ENCODE results near the gene STK17B.
A peak's percentile ranks its signal among the peaks of the same experiment; 100 is the strongest.

The STK17B gene

GRCh38 chr2:196171248-196171871, at the start of gene STK17B:
Gene STK17B (minus strand): TSS chr2:196171578. CDS start chr2:196163383, 8,195 bp downstream.
- peak within 1 kb of the TSS; percentile 46 for H3K27ac ChIP-seq (ENCODE audit: low read length)
- no peaks in the 10 kb centered on the region for H3K9me3 ChIP-seq (ENCODE audit: control insufficient read depth in 2 of 2, low read length in 2 of 2)
- H3K9ac ChIP-seq (ENCODE audit: low read length in 2 of 2), result peak within 1 kb of the TSS; percentile 58 to 77
- H3K4me1 ChIP-seq (ENCODE audit: control insufficient read depth, insufficient read depth, low read length), result peaks cover 14% of the 10 kb centered on the region
- peak within 1 kb of the TSS; percentile 87 to 90 for H3K4me3 ChIP-seq (ENCODE audit: low read length in 2 of 2)
- no peaks in the 10 kb centered on the region for H3K27me3 ChIP-seq (ENCODE audit: control insufficient read depth in 1 of 2, insufficient read depth in 2 of 2, low read length in 2 of 2)
- no peaks in the 10 kb centered on the region for H3K36me3 ChIP-seq (ENCODE audit: control insufficient read depth in 2 of 2, insufficient read depth in 2 of 2, low read length in 2 of 2)

- H3K27ac ChIP-seq (ENCODE audit: low read length), result no peak overlapping the region
- H3K9ac ChIP-seq (ENCODE audit: low read length in 2 of 2), result no peak overlapping the region
- no peaks in the 10 kb centered on the region for H3K4me1 ChIP-seq (ENCODE audit: control insufficient read depth, insufficient read depth, low read length)
- no peak overlapping the region for H3K4me3 ChIP-seq (ENCODE audit: low read length in 2 of 2)
- no peaks in the 10 kb centered on the region for H3K36me3 ChIP-seq (ENCODE audit: control insufficient read depth in 2 of 2, insufficient read depth in 2 of 2, low read length in 2 of 2)
- no peaks in the 10 kb centered on the region for H3K9me3 ChIP-seq (ENCODE audit: control insufficient read depth in 2 of 2, low read length in 2 of 2)
- H3K27me3 ChIP-seq (ENCODE audit: control insufficient read depth in 1 of 2, insufficient read depth in 2 of 2, low read length in 2 of 2), result no peaks in the 10 kb centered on the region
These were observed 49.3 kb upstream of the STK17B start for GRCh38 chr2:196220671-196221070.

GRCh38 chr2:196219671-196220070, 48.3 kb upstream of the STK17B start:
- Histone ChIP-seq H3K4me3 (ENCODE audit: low read length in 2 of 2) (no peak overlapping the region), H3K9me3 (ENCODE audit: control insufficient read depth in 2 of 2, low read length in 2 of 2) (no peaks in the 10 kb centered on the region), H3K27ac (ENCODE audit: low read length) (no peak overlapping the region), H3K9ac (ENCODE audit: low read length in 2 of 2) (no peak overlapping the region), H3K27me3 (ENCODE audit: control insufficient read depth in 1 of 2, insufficient read depth in 2 of 2, low read length in 2 of 2) (no peaks in the 10 kb centered on the region), H3K36me3 (ENCODE audit: control insufficient read depth in 2 of 2, insufficient read depth in 2 of 2, low read length in 2 of 2) (no peaks in the 10 kb centered on the region), H3K4me1 (ENCODE audit: control insufficient read depth, insufficient read depth, low read length) (no peaks in the 10 kb centered on the region)

DNA sequence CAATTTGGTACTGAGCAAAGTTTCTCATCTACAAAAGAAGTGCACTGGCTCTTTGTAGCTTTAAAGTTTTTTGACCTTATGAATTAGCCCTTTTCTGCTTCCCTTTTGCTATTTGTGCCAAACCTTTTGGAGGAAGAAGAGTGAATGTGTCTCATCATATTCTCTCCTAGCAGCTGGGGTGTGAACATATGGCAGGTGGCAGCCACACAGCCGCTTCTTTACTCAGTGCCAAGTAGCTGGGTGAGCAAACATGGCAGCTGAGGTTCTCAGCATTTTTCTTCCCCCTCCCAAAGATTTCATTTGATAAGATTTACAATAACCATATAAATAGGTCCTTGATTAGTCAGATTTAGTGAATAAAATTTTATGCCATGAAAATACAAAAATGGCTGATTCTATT, 46.7 kb upstream of the STK17B start:
- Histone ChIP-seq H3K27me3 (ENCODE audit: control insufficient read depth in 1 of 2, insufficient read depth in 2 of 2, low read length in 2 of 2) (no peaks in the 10 kb centered on the region), H3K27ac (ENCODE audit: low read length) (no peak overlapping the region), H3K9me3 (ENCODE audit: control insufficient read depth in 2 of 2, low read length in 2 of 2) (no peaks in the 10 kb centered on the region), H3K9ac (ENCODE audit: low read length in 2 of 2) (no peak overlapping the region), H3K36me3 (ENCODE audit: control insufficient read depth in 2 of 2, insufficient read depth in 2 of 2, low read length in 2 of 2) (no peaks in the 10 kb centered on the region), H3K4me1 (ENCODE audit: control insufficient read depth, insufficient read depth, low read length) (no peaks in the 10 kb centered on the region), H3K4me3 (ENCODE audit: low read length in 2 of 2) (no peak overlapping the region)

- H3K27me3 ChIP-seq (ENCODE audit: control insufficient read depth in 1 of 2, insufficient read depth in 2 of 2, low read length in 2 of 2), result no peaks in the 10 kb centered on the region
- H3K4me1 ChIP-seq (ENCODE audit: control insufficient read depth, insufficient read depth, low read length), result no peaks in the 10 kb centered on the region
- no peaks in the 10 kb centered on the region for H3K36me3 ChIP-seq (ENCODE audit: control insufficient read depth in 2 of 2, insufficient read depth in 2 of 2, low read length in 2 of 2)
- no peak overlapping the region for H3K4me3 ChIP-seq (ENCODE audit: low read length in 2 of 2)
- no peak overlapping the region for H3K27ac ChIP-seq (ENCODE audit: low read length)
- H3K9me3 ChIP-seq (ENCODE audit: control insufficient read depth in 2 of 2, low read length in 2 of 2), result no peaks in the 10 kb centered on the region
- no peak overlapping the region for H3K9ac ChIP-seq (ENCODE audit: low read length in 2 of 2)
These were observed 45.7 kb upstream of the STK17B start for GRCh38 chr2:196217116-196217515.

GRCh38 chr2:196215376-196215775, 44.0 kb upstream of the STK17B start:
- Histone ChIP-seq H3K9ac (ENCODE audit: low read length in 2 of 2) (no peak overlapping the region), H3K27me3 (ENCODE audit: control insufficient read depth in 1 of 2, insufficient read depth in 2 of 2, low read length in 2 of 2) (no peaks in the 10 kb centered on the region), H3K4me3 (ENCODE audit: low read length in 2 of 2) (no peak overlapping the region), H3K4me1 (ENCODE audit: control insufficient read depth, insufficient read depth, low read length) (no peaks in the 10 kb centered on the region), H3K36me3 (ENCODE audit: control insufficient read depth in 2 of 2, insufficient read depth in 2 of 2, low read length in 2 of 2) (no peaks in the 10 kb centered on the region), H3K27ac (ENCODE audit: low read length) (no peak overlapping the region), H3K9me3 (ENCODE audit: control insufficient read depth in 2 of 2, low read length in 2 of 2) (no peaks in the 10 kb centered on the region)

DNA sequence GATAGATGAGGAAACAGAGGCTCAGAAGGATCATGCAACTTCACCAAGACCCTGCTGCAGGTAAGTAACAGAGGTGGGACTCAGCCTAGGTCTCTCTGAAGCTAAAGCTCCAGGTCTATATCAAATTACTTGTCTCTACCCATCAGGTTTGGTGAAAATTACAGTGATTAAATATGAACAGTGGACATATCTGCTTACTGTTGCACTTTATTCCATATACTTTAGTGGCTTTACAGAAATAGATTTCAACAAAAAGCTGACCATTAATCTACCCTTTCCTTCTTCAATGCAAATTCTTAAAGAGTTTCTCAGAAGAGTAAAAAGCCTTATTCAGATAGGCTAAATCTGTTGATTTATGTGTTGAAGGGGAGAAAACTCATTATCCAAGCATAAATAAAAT, 42.8 kb upstream of the STK17B start:
- no peak overlapping the region for H3K27ac ChIP-seq (ENCODE audit: low read length)
- H3K36me3 ChIP-seq (ENCODE audit: control insufficient read depth in 2 of 2, insufficient read depth in 2 of 2, low read length in 2 of 2), result no peaks in the 10 kb centered on the region
- H3K4me1 ChIP-seq (ENCODE audit: control insufficient read depth, insufficient read depth, low read length), result no peaks in the 10 kb centered on the region
- H3K4me3 ChIP-seq (ENCODE audit: low read length in 2 of 2), result no peak overlapping the region
- H3K9me3 ChIP-seq (ENCODE audit: control insufficient read depth in 2 of 2, low read length in 2 of 2), result no peaks in the 10 kb centered on the region
- no peaks in the 10 kb centered on the region for H3K27me3 ChIP-seq (ENCODE audit: control insufficient read depth in 1 of 2, insufficient read depth in 2 of 2, low read length in 2 of 2)
- no peak overlapping the region for H3K9ac ChIP-seq (ENCODE audit: low read length in 2 of 2)

- Histone ChIP-seq H3K4me3 (ENCODE audit: low read length in 2 of 2) (no peak overlapping the region), H3K9me3 (ENCODE audit: control insufficient read depth in 2 of 2, low read length in 2 of 2) (no peaks in the 10 kb centered on the region), H3K36me3 (ENCODE audit: control insufficient read depth in 2 of 2, insufficient read depth in 2 of 2, low read length in 2 of 2) (no peaks in the 10 kb centered on the region), H3K4me1 (ENCODE audit: control insufficient read depth, insufficient read depth, low read length) (no peaks in the 10 kb centered on the region), H3K27me3 (ENCODE audit: control insufficient read depth in 1 of 2, insufficient read depth in 2 of 2, low read length in 2 of 2) (no peaks in the 10 kb centered on the region), H3K27ac (ENCODE audit: low read length) (no peak overlapping the region), H3K9ac (ENCODE audit: low read length in 2 of 2) (no peak overlapping the region)
These were observed 42.0 kb upstream of the STK17B start for GRCh38 chr2:196213252-196213980.

DNA sequence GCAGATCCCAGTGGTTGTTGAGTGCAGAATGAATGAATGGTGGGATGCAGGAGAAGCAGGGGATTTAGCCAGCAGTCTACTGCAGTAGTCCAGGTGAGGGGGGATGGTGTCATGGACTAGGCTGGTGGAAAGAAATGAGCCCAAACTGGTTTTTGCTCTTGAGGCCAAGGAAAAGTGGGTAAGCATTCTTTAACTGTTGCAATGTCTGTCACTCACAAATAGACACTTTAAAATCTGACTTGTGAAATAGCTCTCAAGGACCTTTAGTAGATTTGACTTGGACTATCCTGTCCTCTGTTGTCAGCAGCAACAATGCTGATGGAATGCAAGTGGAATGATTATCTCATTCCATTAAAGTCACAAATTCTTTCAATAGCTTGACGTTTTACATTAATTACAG, 37.5 kb upstream of the STK17B start:
- no peaks in the 10 kb centered on the region for H3K4me1 ChIP-seq (ENCODE audit: control insufficient read depth, insufficient read depth, low read length)
- H3K27me3 ChIP-seq (ENCODE audit: control insufficient read depth in 1 of 2, insufficient read depth in 2 of 2, low read length in 2 of 2), result no peaks in the 10 kb centered on the region
- no peaks in the 10 kb centered on the region for H3K9me3 ChIP-seq (ENCODE audit: control insufficient read depth in 2 of 2, low read length in 2 of 2)
- H3K36me3 ChIP-seq (ENCODE audit: control insufficient read depth in 2 of 2, insufficient read depth in 2 of 2, low read length in 2 of 2), result no peaks in the 10 kb centered on the region
- H3K4me3 ChIP-seq (ENCODE audit: low read length in 2 of 2), result no peak overlapping the region
- H3K9ac ChIP-seq (ENCODE audit: low read length in 2 of 2), result no peak overlapping the region
- H3K27ac ChIP-seq (ENCODE audit: low read length), result no peak overlapping the region

GRCh38 chr2:196206804-196207203, 35.4 kb upstream of the STK17B start:
- Histone ChIP-seq H3K27me3 (ENCODE audit: control insufficient read depth in 1 of 2, insufficient read depth in 2 of 2, low read length in 2 of 2) (no peaks in the 10 kb centered on the region), H3K9ac (ENCODE audit: low read length in 2 of 2) (no peak overlapping the region), H3K9me3 (ENCODE audit: control insufficient read depth in 2 of 2, low read length in 2 of 2) (no peaks in the 10 kb centered on the region), H3K4me3 (ENCODE audit: low read length in 2 of 2) (no peak overlapping the region), H3K36me3 (ENCODE audit: control insufficient read depth in 2 of 2, insufficient read depth in 2 of 2, low read length in 2 of 2) (no peaks in the 10 kb centered on the region), H3K27ac (ENCODE audit: low read length) (no peak overlapping the region), H3K4me1 (ENCODE audit: control insufficient read depth, insufficient read depth, low read length) (no peaks in the 10 kb centered on the region)

DNA sequence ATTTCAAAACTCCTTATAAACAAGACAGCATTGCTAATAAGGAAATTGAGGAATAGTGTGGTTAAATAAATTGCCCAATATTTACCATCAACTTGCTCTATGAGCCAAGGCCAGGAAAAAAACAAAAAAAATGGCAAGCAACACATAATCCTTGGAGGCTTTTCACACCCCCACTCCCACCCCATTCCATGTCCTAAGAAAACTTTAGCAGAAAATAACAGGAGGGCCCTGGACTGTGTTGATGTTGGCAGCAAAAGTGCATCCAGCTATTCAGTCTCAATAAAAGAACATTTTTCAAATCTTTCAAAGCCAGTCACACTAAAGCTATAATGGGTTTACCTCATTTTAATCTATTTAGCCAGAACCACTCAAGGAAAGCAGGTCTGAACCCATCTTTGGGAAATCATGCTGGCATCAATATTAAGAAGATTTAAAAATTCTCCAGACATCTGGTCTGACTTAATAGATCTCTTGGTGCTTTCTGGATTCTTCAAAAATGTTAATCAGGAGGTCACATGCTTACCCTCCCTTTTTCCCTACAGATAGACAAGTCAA, 34.6 kb upstream of the STK17B start:
- no peaks in the 10 kb centered on the region for H3K27me3 ChIP-seq (ENCODE audit: control insufficient read depth in 1 of 2, insufficient read depth in 2 of 2, low read length in 2 of 2)
- H3K27ac ChIP-seq (ENCODE audit: low read length), result no peak overlapping the region
- no peaks in the 10 kb centered on the region for H3K9me3 ChIP-seq (ENCODE audit: control insufficient read depth in 2 of 2, low read length in 2 of 2)
- no peaks in the 10 kb centered on the region for H3K4me1 ChIP-seq (ENCODE audit: control insufficient read depth, insufficient read depth, low read length)
- no peaks in the 10 kb centered on the region for H3K36me3 ChIP-seq (ENCODE audit: control insufficient read depth in 2 of 2, insufficient read depth in 2 of 2, low read length in 2 of 2)
- no peak overlapping the region for H3K9ac ChIP-seq (ENCODE audit: low read length in 2 of 2)
- H3K4me3 ChIP-seq (ENCODE audit: low read length in 2 of 2), result no peak overlapping the region
